Measurements from ENCODE around the gene KCNJ16.
A peak's percentile ranks its signal among the peaks of the same experiment; 100 is the strongest.

The KCNJ16 gene

DNA sequence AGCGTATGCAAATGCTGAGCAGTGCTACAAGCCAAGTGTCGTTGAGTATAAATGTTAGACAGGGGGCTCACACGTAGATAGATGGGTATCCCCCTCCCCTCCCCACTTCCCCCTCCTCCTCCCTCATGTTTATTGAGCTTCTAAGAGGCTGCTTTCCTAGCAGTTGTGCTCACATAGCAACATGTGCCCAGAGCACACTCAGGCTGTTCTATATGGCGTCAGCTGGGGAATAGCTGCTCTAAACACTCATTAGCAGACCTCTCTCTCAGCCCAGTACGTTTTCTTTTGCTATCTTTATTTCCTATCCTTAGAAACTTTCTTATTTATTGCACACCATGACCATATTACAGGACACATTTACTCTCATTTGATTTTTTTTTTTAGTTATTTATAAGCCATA is 96.1 kb downstream of the KCNJ16 start:
- DNase-seq (ENCODE audit: low read depth) = no peak

DNA sequence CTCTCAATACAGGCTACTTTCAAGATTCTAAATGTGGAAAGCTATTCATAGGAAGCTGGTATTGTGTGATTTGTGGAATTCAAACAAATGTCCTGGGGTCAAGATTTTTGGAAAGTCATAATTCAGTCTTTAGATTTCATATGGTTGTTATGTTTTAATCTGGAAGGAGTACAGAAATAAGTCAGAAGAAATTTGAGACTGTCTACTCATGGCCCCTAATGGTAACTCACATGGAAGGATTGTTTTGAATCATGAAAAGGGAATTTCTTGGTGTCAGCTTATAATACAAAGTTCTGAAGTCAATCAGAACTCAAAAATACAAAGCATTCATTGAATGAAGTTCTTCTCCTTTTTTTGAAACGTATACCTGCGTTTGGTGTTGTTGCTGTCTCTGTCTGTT is 97.4 kb downstream of the KCNJ16 start:
- no peak for DNase-seq (ENCODE audit: low read depth)

DNA sequence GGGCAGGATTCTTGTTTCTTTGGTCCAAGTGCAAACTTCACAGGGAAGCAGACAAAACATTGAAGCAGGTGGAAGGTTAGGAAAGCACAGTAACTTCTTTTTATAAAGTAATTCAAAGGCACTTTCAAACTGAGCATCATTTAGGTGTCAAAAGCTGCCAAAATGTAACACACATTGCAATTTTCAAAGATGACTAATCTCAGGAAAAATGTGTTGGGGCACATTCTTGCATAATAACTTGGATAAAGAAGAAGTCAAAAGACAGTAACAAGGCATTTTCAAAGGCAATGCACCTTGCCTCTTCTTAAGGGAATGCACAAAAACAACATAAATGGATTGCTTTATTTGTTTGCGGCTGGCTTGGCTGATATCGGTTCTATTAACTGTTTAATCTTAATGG is 97.9 kb downstream of the KCNJ16 start:
- no peak for DNase-seq (ENCODE audit: low read depth)

DNA sequence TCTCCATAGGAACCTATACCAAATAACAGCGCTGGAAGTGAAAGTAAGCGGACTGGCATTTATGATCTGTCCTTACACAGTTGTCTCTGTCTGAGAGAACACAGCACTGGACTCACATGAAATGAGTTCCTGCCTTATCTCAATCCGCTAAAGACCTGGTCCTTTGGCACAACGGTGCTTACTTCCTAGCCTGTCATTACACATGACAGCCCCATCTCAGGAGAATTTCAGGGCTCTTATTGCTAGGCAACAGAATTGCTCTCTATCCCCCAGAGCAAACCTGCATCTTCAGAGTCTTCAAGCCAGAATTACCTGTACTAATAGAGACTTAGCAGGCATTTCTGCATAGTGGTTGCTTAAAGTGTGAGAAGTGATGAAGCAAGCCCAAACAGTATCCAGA is 98.7 kb downstream of the KCNJ16 start:
- DNase-seq (ENCODE audit: low read depth) = no peak

DNA sequence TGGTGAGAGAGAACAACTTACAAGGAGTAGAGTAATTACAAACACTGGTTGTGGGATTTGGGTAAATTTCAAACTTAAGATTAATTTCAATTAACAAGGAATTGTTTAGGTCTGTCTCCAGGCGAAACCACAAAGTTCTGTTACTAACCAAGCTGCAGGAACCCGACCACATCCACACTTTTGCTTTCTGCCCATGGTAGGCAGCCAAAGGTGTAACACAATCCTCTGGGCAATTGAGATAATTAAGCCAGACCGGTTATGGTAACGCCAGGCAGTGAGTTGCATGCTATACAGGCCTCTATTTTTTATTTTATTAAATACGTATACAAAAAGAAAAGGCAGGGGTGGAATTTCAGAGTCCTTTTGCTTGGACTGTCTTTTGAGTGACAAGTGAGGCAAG is 106.4 kb downstream of the KCNJ16 start:
- no peak for DNase-seq (ENCODE audit: low read depth)

DNA sequence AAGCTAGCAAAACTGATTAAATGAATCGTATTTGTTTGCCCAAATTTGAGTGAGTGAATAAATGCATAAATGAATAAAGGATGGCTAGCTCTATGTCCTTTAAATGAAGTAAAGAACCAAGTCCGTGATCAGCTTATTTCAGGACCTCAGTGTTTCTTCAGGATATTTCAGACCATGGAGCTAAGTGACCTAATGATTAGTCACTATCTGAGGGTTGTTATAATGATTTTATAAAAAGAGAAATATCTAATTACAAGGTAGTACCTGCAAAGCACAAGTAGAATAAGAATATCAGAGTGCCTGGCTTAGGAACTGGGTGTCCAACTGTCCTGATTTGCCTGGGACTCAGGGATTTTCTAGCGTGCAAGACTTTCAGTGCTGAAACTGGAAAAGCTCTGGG is 106.8 kb downstream of the KCNJ16 start:
- no peak for DNase-seq (ENCODE audit: low read depth)

DNA sequence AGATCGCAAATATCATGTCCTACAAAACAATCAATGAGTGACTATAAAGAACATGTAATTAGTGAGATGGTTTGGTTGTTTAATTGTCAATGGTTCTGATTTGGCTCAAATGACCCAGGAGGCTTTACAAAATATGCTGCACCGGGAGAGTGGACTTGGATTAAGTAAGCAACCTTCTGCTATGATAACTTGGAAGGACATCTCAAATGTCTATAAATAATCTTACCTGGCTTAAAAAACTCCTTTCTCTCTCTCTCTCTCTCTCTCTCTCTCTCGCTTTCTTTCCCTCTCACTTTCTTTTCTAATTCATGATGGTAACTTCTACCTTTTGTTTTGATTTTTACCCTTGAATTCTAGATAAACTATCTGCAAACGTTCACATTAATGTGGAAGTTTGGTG is 108.5 kb downstream of the KCNJ16 start:
- no peak for DNase-seq (ENCODE audit: low read depth)

DNA sequence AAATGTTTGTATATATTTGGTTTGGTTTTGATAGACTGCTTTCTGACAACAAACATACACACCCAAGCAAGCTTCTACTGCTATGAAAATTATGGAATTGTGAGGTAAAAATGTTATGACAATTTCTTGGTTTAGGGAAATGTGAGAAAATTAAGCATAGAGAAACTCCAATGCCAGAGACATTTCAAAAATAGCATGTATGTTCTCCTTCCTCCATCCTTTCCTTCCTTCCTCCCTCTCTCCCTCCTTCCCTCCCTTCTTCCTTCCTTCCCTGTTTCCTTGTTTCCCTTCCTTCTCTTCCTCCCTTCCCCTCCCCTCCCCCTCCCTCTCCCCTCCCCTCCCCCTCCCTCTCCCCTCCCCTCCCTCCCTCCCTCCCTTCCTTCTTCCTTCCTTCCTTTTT is 109.2 kb downstream of the KCNJ16 start:
- DNase-seq (ENCODE audit: low read depth) = no peak

DNA sequence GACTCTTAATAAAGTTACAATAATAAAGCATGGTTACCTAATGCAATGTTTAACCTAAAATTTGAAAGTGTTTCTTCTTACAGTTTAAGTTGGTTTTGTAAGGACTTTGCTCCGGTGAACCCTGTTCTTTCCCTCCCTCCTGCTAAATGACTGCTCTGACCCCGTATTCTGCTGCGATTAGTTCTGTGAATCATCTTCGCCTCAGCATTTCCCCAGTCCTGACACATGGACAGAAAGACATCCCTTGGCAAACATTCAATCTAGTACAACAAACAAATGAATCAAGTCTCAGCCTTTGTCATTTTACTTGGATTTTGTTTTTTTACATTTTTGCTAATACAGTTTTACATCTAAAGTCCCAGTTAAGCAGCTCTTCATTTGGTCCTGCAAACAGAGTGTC is 109.7 kb downstream of the KCNJ16 start:
- DNase-seq (ENCODE audit: low read depth) = peak; percentile 14
